Measurements from ENCODE around the gene HLA-DQB1.

DNA sequence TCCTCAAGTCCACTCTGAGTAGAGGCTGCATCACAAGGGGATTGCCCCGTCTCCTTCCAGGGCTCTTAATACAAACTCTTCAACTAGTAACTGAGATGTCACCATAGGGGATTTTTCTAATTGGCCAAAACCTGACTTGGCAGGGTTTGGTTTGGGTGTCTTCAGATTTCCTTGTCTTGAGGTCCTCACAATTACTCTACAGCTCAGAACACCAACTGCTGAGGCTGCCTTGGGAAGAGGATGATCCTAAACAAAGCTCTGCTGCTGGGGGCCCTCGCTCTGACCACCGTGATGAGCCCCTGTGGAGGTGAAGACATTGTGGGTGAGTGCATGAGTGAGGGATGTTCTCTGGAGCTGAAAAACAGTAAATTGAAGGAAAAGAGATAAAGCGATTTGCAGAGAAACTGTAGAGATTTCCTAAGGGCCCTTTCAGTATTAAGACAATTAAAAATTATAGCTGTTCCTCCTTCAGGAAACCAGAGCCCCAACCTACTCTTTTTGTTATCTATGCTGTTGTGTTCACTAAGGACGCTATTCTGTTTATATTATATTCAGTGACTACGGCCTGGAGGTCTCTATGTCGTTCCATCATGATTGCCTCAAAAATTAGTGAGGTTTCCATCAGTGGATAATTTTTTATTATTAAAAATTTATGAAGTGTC, 29.1 kb downstream of the HLA-DQB1 start, which contains the start of gene HLA-DQA1:
- TF ChIP-seq CTCF (IDR thresholded peaks at IDR 0.05; ENCODE audit: borderline replicate concordance, extremely low read depth, low read length, poor library complexity, severe bottlenecking) = no peak
- TF ChIP-seq EZH2 (IDR thresholded peaks at IDR 0.05; ENCODE audit: borderline replicate concordance, low read depth, low read length, severe bottlenecking) = no peak

All from DND-41 (cell line).